Measurements from ENCODE around the gene GPBP1L1.

GPBP1L1 gene

DNA sequence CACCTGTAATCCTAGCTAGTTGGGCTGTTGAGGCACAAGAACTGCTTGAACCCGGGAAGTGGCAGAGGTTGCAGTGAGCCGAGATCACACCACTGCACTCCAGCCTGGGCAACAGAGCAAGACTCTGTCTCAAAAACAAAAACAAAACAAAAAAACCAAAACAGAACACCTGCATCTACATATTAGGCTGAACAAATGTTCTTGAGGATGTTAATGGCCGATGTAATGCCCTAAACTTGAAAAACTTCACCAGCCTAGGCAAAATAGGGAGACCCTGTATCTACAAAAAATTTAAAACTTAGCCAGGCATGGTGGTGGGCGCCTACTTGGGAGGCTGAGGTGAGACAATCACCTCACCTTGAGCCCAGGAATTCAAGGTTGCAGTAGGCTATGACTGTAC is 17.8 kb downstream of the GPBP1L1 start:
- Mint-ChIP-seq H3K9me3 (no peaks in the 10 kb centered on the region), H3K27ac (no peak overlapping the region), H3K4me3 (no peak overlapping the region), H3K36me3 (peaks cover 16% of the 10 kb centered on the region), H3K4me1 (peaks cover 43% of the 10 kb centered on the region)
- no peak for ATAC-seq
- no peak for DNase-seq (ENCODE audit: low spot score in 2 of 2)

DNA sequence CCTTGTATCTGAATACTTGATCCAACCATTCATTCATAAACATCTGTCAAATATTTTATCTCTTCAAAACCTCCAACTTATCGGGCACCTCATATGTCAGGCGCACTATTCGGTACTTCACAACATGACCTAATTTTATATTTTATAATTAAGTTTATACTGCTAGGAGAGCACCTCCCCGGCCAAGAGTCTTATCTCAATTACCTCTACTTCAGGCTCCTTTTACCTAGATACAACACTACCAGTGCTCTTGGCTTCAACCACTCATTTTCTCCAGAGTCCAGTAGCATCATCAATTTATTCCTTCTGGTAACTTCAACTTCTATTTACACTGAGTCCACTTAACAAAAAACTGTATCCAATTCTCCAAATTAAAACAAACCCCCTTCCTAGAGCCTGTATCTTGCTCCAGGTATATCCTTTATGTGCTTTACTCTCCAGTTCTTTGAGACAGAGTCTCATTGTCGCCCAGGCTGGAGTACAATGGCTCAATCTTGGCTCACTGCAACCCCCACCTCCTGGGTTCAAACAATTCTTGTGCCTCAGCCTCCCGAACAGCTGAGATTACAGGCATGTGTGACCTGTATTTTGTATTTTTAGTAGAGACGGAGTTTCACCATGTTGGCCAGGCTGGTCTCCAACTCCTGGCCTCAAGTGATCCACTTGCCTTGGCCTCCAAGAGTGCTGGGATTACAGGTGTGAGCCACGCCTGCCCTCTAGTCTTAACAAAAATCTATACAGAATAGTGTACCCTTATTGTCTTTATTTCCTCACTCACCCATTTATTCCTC is 18.8 kb downstream of the GPBP1L1 start:
- no peaks in the 10 kb centered on the region for H3K9me3 Mint-ChIP-seq
- ATAC-seq (no peak), DNase-seq (ENCODE audit: low spot score in 2 of 2) (no peak)
- peaks cover 39% of the 10 kb centered on the region for H3K4me1 Mint-ChIP-seq
- H3K27ac Mint-ChIP-seq, result no peak overlapping the region
- peaks cover 21% of the 10 kb centered on the region for H3K36me3 Mint-ChIP-seq
- no peak overlapping the region for H3K4me3 Mint-ChIP-seq

DNA sequence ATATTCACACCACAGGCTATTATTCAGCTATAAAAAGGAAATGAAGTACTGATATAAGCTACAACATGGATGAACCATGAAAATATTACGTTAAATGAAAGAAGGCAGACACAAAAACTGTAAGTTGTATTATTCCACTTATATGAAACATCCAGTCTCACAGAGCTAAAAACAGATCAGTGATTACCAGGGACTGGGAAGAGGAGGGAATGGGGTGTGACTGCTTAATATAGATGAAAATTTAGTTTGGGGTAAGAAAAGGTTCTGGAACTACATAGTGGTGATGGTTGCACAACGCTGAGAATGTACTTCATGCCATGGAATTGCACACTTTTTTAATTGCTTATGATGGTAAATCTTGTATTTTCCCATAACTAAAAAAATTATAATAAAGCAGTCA is 19.5 kb downstream of the GPBP1L1 start:
- Mint-ChIP-seq H3K36me3 (peaks cover 21% of the 10 kb centered on the region), H3K4me1 (peaks cover 35% of the 10 kb centered on the region), H3K4me3 (no peak overlapping the region), H3K9me3 (no peaks in the 10 kb centered on the region), H3K27ac (no peak overlapping the region)
- DNase-seq (ENCODE audit: low spot score in 2 of 2) (no peak), ATAC-seq (no peak)

DNA sequence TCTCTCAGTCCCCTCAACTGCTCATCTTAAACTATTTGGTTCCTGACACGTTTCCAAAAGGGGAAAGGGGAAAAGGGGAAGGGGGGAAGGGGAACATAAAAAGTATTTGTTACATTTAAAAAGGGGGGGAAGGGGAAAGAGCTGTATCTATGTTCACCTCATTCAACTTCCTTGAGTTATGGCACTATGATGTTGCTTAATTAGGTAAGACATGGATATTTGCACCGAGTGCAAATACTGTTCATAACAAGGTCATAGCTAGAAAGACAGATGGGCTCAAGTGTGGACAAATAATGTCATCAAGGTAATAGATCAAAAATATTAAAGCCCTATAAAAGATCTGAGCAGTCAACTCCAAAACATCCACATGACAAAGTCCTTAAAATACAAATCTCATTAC is 26.0 kb downstream of the GPBP1L1 start:
- DNase-seq (ENCODE audit: low spot score in 2 of 2), result no peak
- H3K36me3 Mint-ChIP-seq, result peaks cover 71% of the 10 kb centered on the region

DNA sequence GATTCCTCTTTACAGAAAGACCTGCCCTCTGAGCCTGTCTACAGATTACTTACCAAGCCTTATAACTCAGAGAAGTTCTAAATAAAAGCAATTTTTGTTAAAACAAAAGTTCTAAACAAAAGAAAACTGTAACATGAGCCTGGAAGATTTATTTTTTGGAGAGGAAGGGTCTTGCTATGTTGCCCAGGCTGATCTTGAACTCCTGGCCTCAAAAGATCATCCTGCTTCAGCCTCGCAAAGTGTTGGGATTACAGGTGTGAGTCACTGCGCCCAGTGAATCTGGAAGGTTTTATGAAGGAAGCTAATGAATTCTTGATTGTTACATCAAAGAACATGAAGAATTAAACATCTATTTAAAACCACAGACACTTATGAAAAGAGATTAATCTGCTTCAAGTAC is 27.1 kb downstream of the GPBP1L1 start:
- DNase-seq (ENCODE audit: low spot score in 2 of 2) (no peak), ATAC-seq (no peak)
- Mint-ChIP-seq H3K4me3 (no peak overlapping the region), H3K9me3 (no peaks in the 10 kb centered on the region), H3K27ac (no peak overlapping the region), H3K4me1 (peaks cover 21% of the 10 kb centered on the region), H3K36me3 (peaks cover 82% of the 10 kb centered on the region)

More for the DNA sequence above, 26.0 kb downstream of the GPBP1L1 start:
- ATAC-seq, result no peak
- no peaks in the 10 kb centered on the region for H3K9me3 Mint-ChIP-seq
- H3K4me3 Mint-ChIP-seq, result no peak overlapping the region
- H3K27ac Mint-ChIP-seq, result no peak overlapping the region
- H3K4me1 Mint-ChIP-seq, result peaks cover 10% of the 10 kb centered on the region

DNA sequence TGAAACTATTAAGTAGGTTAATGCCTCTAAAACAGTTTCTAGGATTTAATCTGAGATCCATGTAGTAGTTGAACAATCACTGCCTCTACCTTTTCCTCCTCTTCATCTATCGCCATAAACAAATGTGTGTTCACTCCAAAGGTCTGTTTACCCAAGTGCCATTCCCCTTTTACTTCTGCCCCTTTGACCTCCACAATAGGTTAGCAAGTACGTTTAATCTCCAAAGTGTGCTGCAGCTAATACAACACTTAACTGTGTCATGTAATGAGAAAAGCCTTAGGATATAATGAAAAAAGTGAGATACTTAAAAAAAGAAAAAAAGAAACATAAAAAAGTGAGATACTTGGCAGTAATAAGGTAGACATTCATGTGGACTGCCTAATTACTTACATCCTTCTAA is 28.2 kb downstream of the GPBP1L1 start:
- no peak overlapping the region for H3K27ac Mint-ChIP-seq
- no peak for ATAC-seq
- H3K9me3 Mint-ChIP-seq, result no peaks in the 10 kb centered on the region
- peaks cover 87% of the 10 kb centered on the region for H3K36me3 Mint-ChIP-seq
- H3K4me3 Mint-ChIP-seq, result no peak overlapping the region
- H3K4me1 Mint-ChIP-seq, result peaks cover 16% of the 10 kb centered on the region
- no peak for DNase-seq (ENCODE audit: low spot score in 2 of 2)

DNA sequence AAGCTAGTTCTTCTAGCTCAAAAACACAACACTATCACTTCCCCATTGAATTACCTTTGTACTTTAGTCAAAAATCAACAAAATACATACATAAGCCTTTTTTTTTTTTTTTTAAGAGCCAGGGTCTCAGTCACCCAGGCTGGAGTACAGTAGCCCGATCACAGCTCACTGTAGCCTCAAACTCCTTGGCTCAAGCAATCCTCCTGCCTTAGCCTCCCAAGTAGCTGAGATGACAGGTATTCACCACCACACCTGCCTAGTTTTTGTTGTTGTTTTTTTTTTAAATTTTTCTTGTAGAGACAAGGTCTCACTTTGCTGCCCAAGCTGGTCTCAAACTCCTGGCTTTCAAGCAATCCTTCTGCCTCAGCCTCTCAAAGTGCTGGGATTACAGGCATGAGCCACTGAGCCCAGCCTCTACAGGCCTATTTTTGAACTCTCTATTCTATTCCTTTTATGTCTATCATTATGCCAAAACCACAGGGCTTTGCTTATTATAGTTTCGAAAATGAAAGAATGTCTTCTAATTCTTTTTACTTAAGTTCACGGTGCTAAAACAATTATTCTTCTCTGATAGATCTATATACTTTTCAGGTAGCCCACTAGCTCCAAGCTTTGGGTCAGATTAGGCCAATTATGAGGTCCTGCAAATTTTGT is 29.6 kb downstream of the GPBP1L1 start:
- Mint-ChIP-seq H3K27ac (no peak overlapping the region), H3K36me3 (peaks cover 100% of the 10 kb centered on the region), H3K9me3 (no peaks in the 10 kb centered on the region), H3K4me1 (peaks cover 14% of the 10 kb centered on the region), H3K4me3 (no peak overlapping the region)
- no peak for ATAC-seq
- no peak for DNase-seq (ENCODE audit: low spot score in 2 of 2)

DNA sequence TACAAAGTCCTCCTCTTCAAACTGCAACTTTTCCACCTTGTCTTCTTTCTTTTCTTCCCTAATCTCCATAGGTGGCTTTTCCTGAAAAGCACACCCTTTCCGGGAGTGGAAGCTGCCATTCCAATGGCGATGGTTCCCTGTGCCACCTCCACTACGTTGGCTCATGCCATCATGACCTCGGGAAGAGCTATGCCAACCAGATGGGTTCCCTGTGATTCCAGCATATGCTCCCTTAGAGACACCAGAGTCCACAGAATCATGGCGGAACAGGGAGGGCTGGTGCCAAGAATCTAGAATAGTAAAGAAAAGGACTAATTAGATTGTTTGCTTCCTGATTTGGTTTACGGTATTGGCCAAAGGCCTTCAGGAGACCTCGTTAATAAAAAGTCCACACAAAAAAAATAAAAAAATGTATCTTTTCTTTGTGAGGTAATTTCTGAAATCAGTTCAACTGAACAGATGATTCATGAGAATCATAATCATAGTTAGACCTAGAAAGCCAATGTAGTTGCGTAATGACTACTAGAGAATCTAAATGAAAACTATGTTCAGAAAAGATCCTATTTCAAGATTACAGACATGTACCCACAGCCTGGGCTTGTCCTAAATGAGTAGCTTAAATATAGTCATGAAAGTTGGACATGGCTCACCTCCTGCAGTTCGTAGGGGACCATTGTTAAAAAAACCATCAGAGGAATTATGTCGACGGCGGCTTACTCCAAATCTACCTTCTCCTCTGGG is 31.6 kb downstream of the GPBP1L1 start:
- DNase-seq (ENCODE audit: low spot score in 2 of 2), result no peak
- peak overlapping the region; percentile 87 for H3K27ac Mint-ChIP-seq
- peaks cover 100% of the 10 kb centered on the region for H3K36me3 Mint-ChIP-seq
- peaks cover 25% of the 10 kb centered on the region for H3K4me1 Mint-ChIP-seq
- peak; percentile 100 for ATAC-seq
- H3K9me3 Mint-ChIP-seq, result no peaks in the 10 kb centered on the region
- peak overlapping the region; percentile 33 for H3K4me3 Mint-ChIP-seq

DNA sequence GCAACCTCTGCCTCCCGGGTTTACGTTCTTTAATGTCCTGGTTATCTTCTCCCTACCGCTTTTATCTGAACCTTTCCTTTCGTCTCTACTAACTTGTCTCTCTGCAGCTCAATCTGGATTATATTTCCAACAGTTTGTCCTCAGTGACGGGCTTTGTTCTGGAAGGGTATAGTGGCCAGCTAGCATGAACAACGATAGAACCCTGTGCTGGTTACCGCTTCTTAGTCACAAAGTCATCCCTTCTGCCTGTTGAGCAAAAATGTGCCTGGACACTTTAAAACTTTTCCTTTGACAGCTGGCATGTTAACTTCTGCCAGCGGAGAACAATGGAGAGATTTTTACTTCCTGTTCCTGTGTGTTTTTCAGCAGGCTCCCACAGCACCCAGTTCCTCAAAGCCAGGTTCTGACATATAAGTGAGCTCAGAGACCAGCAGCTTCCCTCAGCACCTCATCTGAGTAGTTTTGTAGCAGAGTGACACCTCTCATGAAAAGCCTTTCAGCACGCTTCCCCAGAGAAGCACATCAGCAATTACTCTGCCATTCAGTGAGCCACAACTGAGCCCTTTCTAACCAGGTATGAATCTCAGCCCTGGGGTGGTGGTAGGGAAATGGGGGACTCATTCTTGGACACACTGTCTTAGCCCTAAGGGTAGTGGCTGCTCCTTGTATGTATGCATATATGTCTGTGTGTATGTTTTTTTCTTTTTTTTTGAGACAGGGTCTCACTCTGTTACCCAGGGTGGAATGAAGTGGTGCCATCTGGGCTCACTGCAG is 38.9 kb downstream of the GPBP1L1 start:
- H3K36me3 Mint-ChIP-seq, result peaks cover 83% of the 10 kb centered on the region
- no peaks in the 10 kb centered on the region for H3K9me3 Mint-ChIP-seq
- peaks cover 11% of the 10 kb centered on the region for H3K4me1 Mint-ChIP-seq
- no peak for ATAC-seq
- DNase-seq (ENCODE audit: low spot score in 2 of 2), result no peak
- peak overlapping the region; percentile 27 for H3K27ac Mint-ChIP-seq
- H3K4me3 Mint-ChIP-seq, result no peak overlapping the region

DNA sequence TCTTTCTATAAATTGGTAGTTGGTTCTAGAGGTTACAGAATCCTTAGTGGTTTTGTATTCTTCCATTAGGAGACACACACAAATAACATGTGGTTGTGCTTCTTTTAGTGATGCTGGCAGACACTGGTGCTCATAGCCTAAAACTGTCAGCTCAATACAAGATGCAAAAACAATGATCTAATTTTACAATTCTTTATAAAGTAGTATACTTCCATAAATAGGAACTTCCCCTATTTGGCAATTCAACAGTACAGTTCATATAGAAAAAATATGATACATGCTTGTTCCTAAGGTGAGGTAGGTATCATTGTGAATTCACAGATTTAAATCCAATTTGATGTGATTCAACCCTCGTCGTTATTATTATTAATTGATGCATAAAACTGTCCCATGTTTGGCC is 41.7 kb downstream of the GPBP1L1 start:
- Mint-ChIP-seq H3K4me3 (no peak overlapping the region), H3K27ac (no peak overlapping the region), H3K9me3 (no peaks in the 10 kb centered on the region), H3K36me3 (peaks cover 55% of the 10 kb centered on the region), H3K4me1 (no peaks in the 10 kb centered on the region)
- ATAC-seq, result no peak
- no peak for DNase-seq (ENCODE audit: low spot score in 2 of 2)

DNA sequence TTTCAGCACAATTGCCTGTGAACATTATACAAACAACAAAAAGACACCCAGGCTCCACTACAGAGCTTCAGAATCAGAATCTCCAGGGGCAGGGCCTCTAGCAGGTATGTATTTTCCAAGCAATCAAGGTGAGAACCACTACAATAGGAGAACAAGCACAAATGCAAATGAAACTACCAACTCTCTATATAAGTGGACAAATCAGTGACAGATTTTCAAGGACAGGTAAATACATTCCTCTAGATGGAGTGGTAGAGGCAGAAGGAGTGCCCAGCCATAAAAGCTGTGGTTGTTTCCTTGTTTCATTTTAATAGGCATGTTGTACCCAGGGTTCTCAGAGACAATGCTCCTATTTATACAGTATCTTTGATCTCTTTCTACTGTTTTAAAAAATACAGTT is 42.4 kb downstream of the GPBP1L1 start:
- Mint-ChIP-seq H3K9me3 (no peaks in the 10 kb centered on the region), H3K27ac (no peak overlapping the region), H3K4me3 (no peak overlapping the region), H3K4me1 (no peaks in the 10 kb centered on the region), H3K36me3 (peaks cover 48% of the 10 kb centered on the region)
- ATAC-seq (no peak), DNase-seq (ENCODE audit: low spot score in 2 of 2) (no peak)

DNA sequence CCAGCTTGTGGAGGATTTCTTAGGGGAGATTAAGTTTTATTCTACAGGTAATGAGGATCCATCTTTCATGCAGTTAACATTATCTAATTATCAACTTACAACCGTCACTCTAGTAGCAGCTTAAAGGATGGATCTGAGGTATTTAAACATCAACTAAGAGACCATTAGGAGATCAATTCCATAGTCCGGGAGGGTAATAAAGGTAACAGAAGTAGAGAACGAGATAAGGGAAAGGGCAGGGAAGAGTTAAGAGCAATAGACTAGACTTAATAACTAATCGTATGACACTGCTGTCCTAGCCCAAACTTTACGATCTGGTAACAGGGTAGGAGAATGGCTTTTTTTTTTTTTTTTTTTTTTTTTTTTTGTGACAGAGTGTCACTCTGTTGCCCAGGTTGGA is 43.0 kb downstream of the GPBP1L1 start:
- DNase-seq (ENCODE audit: low spot score in 2 of 2) (no peak), ATAC-seq (no peak)
- Mint-ChIP-seq H3K4me3 (no peak overlapping the region), H3K4me1 (no peaks in the 10 kb centered on the region), H3K9me3 (no peaks in the 10 kb centered on the region), H3K36me3 (peaks cover 42% of the 10 kb centered on the region), H3K27ac (peak overlapping the region; percentile 17)

DNA sequence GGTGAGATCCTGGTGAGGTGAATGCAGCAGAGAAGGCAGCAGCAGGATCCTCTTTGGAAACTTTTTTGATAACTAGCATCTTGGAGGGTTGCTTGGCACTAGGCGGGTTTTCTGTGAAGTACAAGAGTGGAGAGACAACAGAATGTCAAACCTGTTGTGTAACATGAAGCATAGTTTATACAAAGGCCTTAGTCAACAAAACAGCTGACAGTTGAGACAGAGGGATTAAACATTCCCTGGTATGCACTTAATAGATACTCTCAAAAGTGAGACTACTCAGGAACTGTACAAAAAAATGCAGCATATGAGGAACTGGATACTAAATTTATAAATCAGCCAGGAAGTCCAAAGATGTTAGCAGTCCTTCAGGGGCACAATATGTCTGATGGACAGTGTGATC is 46.0 kb downstream of the GPBP1L1 start:
- Mint-ChIP-seq H3K36me3 (peaks cover 12% of the 10 kb centered on the region), H3K27ac (peak overlapping the region; percentile 49), H3K4me3 (no peak overlapping the region), H3K4me1 (no peaks in the 10 kb centered on the region), H3K9me3 (no peaks in the 10 kb centered on the region)
- no peak for ATAC-seq
- DNase-seq (ENCODE audit: low spot score in 2 of 2), result no peak

DNA sequence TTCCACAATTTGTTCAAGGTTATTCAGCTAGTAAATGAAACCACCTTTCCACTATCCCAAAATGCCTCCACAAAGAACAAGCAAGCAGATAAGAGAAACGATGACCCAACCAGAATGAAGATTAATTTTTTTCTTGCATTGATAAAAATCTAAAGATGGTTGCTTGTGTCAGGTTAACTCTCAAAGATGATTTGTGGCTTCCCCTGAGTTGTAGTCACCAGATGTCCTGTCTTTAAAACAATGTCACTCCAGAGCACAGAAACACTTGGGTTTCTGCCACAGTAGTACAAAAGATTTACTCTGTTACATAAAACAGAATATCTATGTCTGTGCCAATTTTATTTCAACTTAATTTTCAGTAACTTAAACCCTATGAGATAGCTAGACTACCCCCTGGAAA is 51.1 kb downstream of the GPBP1L1 start:
- no peak for DNase-seq (ENCODE audit: low spot score in 2 of 2)
- no peaks in the 10 kb centered on the region for H3K4me1 Mint-ChIP-seq
- no peaks in the 10 kb centered on the region for H3K36me3 Mint-ChIP-seq
- no peak overlapping the region for H3K27ac Mint-ChIP-seq
- H3K9me3 Mint-ChIP-seq, result no peaks in the 10 kb centered on the region
- no peak overlapping the region for H3K4me3 Mint-ChIP-seq
- no peak for ATAC-seq

DNA sequence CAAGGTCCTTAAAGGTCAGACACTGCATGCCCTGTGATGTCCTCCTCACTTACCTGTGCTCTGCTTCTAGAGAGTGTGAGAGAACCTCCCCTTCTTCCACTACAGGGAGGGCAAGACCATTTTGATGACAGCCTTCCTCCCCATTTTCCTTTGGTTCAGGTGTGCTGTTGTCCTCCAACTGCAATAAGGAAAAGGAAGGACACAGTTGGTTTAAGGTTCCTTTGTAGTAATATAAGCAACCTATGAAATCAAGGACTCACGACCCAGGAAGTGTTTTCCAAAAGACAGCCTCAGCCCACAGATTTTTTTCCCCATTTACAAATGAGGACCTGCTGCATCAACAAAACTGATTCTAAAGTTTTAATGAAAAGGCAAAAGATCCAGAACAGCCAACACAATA is 55.9 kb downstream of the GPBP1L1 start:
- Mint-ChIP-seq H3K9me3 (no peaks in the 10 kb centered on the region), H3K36me3 (no peaks in the 10 kb centered on the region), H3K4me3 (no peak overlapping the region), H3K4me1 (no peaks in the 10 kb centered on the region), H3K27ac (peak overlapping the region; percentile 4)
- DNase-seq (ENCODE audit: low spot score in 2 of 2) (no peak), ATAC-seq (no peak)
